Spleen (tissue), 7 donors: ENCODE measurements around the gene ZNF782.

Source experiments
- POLR2A ChIP-seq, 3 donors: fragments of 450-650 bp; IDR thresholded peaks; one replicate each; pipeline ENCODE4 v1.5.1; 2017; ENCODE audit warnings: antibody characterized with exemption in 3 of 3, mild to moderate bottlenecking in 1 of 3
- POLR2AphosphoS5 ChIP-seq, 3 donors: sonication (generic); formaldehyde crosslinking; IDR thresholded peaks; one replicate each; pipeline ENCODE4 v1.5.1; 2017; ENCODE audit warnings: antibody characterized with exemption in 3 of 3
- TF ChIP-seq, protein P1 (sequence below), 11 experiments: fragments of 200-600 bp in 7 of 11; fragments of 450-650 bp in 4 of 11; sonication (generic) in 4 of 11; IDR thresholded peaks in 8 of 11; conservative IDR thresholded peaks in 3 of 11; 1 replicate in 7 of 11; 2 replicates in 4 of 11; pipeline versions ENCODE4 v1.4.0 to v1.8.0; 2016 to 2021; ENCODE audit warnings: antibody characterized with exemption in 11 of 11, inconsistent platforms in 4 of 11, mild to moderate bottlenecking in 1 of 11
- donor health status: DM: no; HTN: no; CAD: no; lungs with moderate emphysema.
- donor health status: DM: no; HTN: no; CAD: no.
- donor health status: DM: no; HTN: no; CAD: no.

GRCh38 chr9:96779089-96779488 lies 75.2 kb downstream of the ZNF782 start:
- TF ChIP-seq, protein P1, sequence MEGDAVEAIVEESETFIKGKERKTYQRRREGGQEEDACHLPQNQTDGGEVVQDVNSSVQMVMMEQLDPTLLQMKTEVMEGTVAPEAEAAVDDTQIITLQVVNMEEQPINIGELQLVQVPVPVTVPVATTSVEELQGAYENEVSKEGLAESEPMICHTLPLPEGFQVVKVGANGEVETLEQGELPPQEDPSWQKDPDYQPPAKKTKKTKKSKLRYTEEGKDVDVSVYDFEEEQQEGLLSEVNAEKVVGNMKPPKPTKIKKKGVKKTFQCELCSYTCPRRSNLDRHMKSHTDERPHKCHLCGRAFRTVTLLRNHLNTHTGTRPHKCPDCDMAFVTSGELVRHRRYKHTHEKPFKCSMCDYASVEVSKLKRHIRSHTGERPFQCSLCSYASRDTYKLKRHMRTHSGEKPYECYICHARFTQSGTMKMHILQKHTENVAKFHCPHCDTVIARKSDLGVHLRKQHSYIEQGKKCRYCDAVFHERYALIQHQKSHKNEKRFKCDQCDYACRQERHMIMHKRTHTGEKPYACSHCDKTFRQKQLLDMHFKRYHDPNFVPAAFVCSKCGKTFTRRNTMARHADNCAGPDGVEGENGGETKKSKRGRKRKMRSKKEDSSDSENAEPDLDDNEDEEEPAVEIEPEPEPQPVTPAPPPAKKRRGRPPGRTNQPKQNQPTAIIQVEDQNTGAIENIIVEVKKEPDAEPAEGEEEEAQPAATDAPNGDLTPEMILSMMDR (IDR thresholded peaks at IDR 0.05 in 8 of 11, conservative IDR thresholded peaks at IDR 0.05 in 3 of 11), result no peak
- no peak for TF ChIP-seq POLR2A (IDR thresholded peaks at IDR 0.05)
- no peak for TF ChIP-seq POLR2AphosphoS5 (IDR thresholded peaks at IDR 0.05)
